Neutrophil (primary cell): ENCODE data around the gene WAC.

ENCODE experiments used
- H3K27ac ChIP-seq: fragments of 200-600 bp; sonication (generic); 2 replicates; pipeline ENCODE4 v1.5.1; 2016; ENCODE audit warnings: mild to moderate bottlenecking, moderate library complexity
- H3K27me3 ChIP-seq: fragments of 200-600 bp; sonication (generic); 2 replicates; pipeline ENCODE4 v1.6.0; 2016; ENCODE audit warnings: mild to moderate bottlenecking
- H3K36me3 ChIP-seq: fragments of 200-600 bp; sonication (generic); 2 replicates; pipeline ENCODE4 v1.5.1; 2017
- H3K4me1 ChIP-seq, 2 experiments: fragments of 200-600 bp in 1 of 2; sonication (generic) in 1 of 2; 1 replicate in 1 of 2; 2 replicates in 1 of 2; pipeline versions ENCODE4 v1.5.1 to v1.6.1; 2013 to 2016; ENCODE audit warnings: low read depth in 1 of 2, low read length in 1 of 2, mild to moderate bottlenecking in 1 of 2, moderate library complexity in 1 of 2; ENCODE audit not compliant: control insufficient read depth in 1 of 2, insufficient read depth in 1 of 2
- H3K4me3 ChIP-seq, 2 experiments: fragments of 200-600 bp in 1 of 2; sonication (generic) in 1 of 2; 1 replicate in 1 of 2; 2 replicates in 1 of 2; pipeline ENCODE4 v1.5.1; 2013 to 2016; ENCODE audit warnings: low read depth in 1 of 2, low read length in 1 of 2, mild to moderate bottlenecking in 1 of 2, moderate library complexity in 1 of 2
- H3K9me3 ChIP-seq: fragments of 200-600 bp; sonication (generic); 2 replicates; pipeline ENCODE4 v1.5.1; 2016
- TF ChIP-seq, protein P1 (sequence below): fragments of 200-600 bp; sonication (generic); IDR thresholded peaks from 2 replicates; pipeline ENCODE4 v1.5.1; 2016; ENCODE audit warnings: antibody characterized with exemption

WAC gene

DNA sequence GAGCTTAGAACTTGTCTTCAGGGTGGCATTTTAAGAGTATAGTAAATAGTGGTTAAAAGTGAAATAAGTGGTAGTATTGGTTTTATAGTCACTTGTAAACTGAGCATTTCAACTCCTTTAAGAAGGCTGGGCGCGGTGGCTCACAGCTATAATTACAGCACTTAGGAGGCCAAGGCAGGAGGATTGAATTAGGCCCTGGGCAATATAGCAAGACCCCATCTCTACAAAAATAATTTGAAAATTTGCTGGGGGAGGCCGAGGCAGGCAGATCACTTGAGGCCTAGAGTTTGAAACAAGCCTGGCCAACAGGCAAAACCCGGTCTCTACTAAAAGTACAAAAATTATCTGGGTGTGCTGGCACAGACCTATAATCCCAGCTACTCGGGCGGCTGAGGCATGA, 80.0 kb downstream of the WAC start:
- Histone ChIP-seq H3K4me1 (peaks cover 8 to 10% of the 10 kb centered on the region in 2 experiments), H3K36me3 (peaks cover 98% of the 10 kb centered on the region), H3K27ac (no peak overlapping the region), H3K9me3 (no peaks in the 10 kb centered on the region), H3K27me3 (no peaks in the 10 kb centered on the region), H3K4me3 (no peak overlapping the region)
- TF ChIP-seq, protein P1, sequence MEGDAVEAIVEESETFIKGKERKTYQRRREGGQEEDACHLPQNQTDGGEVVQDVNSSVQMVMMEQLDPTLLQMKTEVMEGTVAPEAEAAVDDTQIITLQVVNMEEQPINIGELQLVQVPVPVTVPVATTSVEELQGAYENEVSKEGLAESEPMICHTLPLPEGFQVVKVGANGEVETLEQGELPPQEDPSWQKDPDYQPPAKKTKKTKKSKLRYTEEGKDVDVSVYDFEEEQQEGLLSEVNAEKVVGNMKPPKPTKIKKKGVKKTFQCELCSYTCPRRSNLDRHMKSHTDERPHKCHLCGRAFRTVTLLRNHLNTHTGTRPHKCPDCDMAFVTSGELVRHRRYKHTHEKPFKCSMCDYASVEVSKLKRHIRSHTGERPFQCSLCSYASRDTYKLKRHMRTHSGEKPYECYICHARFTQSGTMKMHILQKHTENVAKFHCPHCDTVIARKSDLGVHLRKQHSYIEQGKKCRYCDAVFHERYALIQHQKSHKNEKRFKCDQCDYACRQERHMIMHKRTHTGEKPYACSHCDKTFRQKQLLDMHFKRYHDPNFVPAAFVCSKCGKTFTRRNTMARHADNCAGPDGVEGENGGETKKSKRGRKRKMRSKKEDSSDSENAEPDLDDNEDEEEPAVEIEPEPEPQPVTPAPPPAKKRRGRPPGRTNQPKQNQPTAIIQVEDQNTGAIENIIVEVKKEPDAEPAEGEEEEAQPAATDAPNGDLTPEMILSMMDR = no peak

DNA sequence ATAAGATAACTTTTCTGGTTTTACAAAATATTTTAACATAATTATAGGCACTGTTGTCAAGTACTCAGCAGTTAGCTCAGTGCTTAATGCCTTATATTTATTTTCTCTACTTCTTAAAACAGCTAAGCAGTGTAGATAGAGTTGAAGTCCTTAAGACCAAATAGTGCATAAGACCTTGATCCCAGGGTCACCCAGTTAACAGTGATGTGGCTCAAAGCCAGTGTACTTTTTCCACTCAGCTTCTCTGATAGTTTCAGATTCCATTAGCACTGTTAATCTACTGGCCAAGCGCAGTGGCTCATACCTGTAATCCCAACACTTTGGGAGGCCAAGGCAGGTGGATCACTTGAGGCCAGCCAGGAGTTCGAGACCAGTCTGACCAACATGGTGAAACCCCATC, 83.6 kb downstream of the WAC start:
- Histone ChIP-seq H3K27me3 (no peaks in the 10 kb centered on the region), H3K36me3 (peaks cover 75% of the 10 kb centered on the region)
- TF ChIP-seq, protein P1 = no peak

DNA sequence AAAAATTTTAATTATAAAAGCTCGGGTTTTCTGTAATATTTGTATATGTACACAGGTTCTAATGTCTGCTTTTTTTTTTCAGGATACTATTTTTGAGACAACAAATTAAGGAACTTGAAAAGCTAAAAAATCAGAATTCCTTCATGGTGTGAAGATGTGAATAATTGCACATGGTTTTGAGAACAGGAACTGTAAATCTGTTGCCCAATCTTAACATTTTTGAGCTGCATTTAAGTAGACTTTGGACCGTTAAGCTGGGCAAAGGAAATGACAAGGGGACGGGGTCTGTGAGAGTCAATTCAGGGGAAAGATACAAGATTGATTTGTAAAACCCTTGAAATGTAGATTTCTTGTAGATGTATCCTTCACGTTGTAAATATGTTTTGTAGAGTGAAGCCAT, 86.5 kb downstream of the WAC start:
- H3K4me3 ChIP-seq = peak overlapping the region in 1 of 2 experiments; percentile 30
- TF ChIP-seq, protein P1 = no peak
- H3K36me3 ChIP-seq = peaks cover 51% of the 10 kb centered on the region
- no peaks in the 10 kb centered on the region for H3K27me3 ChIP-seq
- peaks cover 4% of the 10 kb centered on the region for H3K9me3 ChIP-seq
- H3K4me1 ChIP-seq = peaks cover 42 to 50% of the 10 kb centered on the region in 2 experiments
- H3K27ac ChIP-seq = peak overlapping the region; percentile 86

More for the DNA sequence above, 83.6 kb downstream of the WAC start:
- Histone ChIP-seq H3K27ac (peak overlapping the region; percentile 59), H3K9me3 (peaks cover 4% of the 10 kb centered on the region), H3K4me1 (peaks cover 40 to 44% of the 10 kb centered on the region in 2 experiments), H3K4me3 (no peak overlapping the region)

DNA sequence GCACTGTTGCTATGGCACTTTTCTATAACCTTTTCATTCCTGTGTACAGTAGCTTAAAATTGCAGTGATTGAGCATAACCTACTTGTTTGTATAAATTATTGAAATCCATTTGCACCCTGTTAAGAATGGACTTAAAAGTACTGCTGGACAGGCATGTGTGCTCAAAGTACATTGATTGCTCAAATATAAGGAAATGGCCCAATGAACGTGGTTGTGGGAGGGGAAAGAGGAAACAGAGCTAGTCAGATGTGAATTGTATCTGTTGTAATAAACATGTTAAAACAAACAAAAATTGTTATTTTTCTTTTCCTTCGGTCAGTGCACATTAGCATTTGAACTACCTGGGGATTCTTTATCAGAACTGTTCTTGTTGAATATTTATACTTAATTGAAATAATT, 87.3 kb downstream of the WAC start:
- Histone ChIP-seq H3K27me3 (no peaks in the 10 kb centered on the region), H3K27ac (peak overlapping the region; percentile 86), H3K4me1 (peaks cover 42 to 50% of the 10 kb centered on the region in 2 experiments), H3K4me3 (peak overlapping the region in 1 of 2 experiments; percentile 30), H3K36me3 (peaks cover 43% of the 10 kb centered on the region), H3K9me3 (peaks cover 4% of the 10 kb centered on the region)
- TF ChIP-seq, protein P1 = no peak

DNA sequence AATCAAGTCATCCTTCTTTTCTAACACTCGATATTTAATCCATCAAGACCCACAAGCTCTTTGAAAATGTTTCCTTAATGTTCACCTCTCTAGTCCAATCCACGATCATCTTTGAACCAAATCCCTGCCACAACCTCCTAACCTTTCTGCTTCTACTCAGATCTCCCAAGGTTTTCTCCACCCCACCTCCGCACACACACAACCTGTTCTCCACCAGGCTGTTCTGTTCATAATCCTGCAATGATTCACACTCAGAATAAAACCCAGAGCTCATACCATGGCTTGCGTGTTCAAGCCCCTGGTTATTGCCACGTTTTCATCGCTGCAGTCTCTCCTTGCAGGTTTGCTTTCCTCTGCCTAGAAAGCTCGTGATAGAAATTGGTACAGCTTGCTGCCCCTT, 90.6 kb downstream of the WAC start:
- H3K27ac ChIP-seq = no peak overlapping the region

More for the DNA sequence above, 90.6 kb downstream of the WAC start:
- peaks cover under 1% of the 10 kb centered on the region for H3K9me3 ChIP-seq
- peaks cover 29 to 40% of the 10 kb centered on the region in 2 experiments for H3K4me1 ChIP-seq
- TF ChIP-seq, protein P1 = no peak
- peaks cover 11% of the 10 kb centered on the region for H3K36me3 ChIP-seq
- H3K4me3 ChIP-seq = no peak overlapping the region
- H3K27me3 ChIP-seq = peaks cover 1% of the 10 kb centered on the region
